Nephron (organoid): ENCODE data around the gene EHD4.

ENCODE experiments used
- H3K27ac Mint-ChIP-seq, 3 experiments: 2 replicates each; pipeline ENCODE4 v1.8.0; 2020; ENCODE audit warnings: mixed read lengths in 3 of 3, mild to moderate bottlenecking in 2 of 3, moderate library complexity in 1 of 3
- H3K27me3 Mint-ChIP-seq: 2 replicates; pipeline ENCODE4 v1.8.0; 2021; ENCODE audit warnings: low read depth, mild to moderate bottlenecking, moderate library complexity, mixed read lengths
- H3K36me3 Mint-ChIP-seq: 2 replicates; pipeline ENCODE4 v1.8.0; 2020; ENCODE audit warnings: low read depth, mixed read lengths
- H3K4me1 Mint-ChIP-seq: 2 replicates; pipeline ENCODE4 v1.8.0; 2020; ENCODE audit warnings: mixed read lengths
- H3K4me3 Mint-ChIP-seq, 3 experiments: 2 replicates each; pipeline ENCODE4 v1.8.0; 2020; ENCODE audit warnings: mild to moderate bottlenecking in 3 of 3, mixed read lengths in 3 of 3, moderate library complexity in 2 of 3
- H3K9me3 Mint-ChIP-seq: 2 replicates; pipeline ENCODE4 v1.8.0; 2020; ENCODE audit warnings: mixed read lengths
- TF ChIP-seq, protein P1 (sequence below), 3 experiments: fragments of 200-600 bp; sonication (generic); IDR thresholded peaks; one replicate each; pipeline ENCODE4 v1.5.0; 2021; ENCODE audit warnings: antibody characterized with exemption in 3 of 3; ENCODE audit not compliant: unreplicated experiment in 3 of 3

Gene EHD4

DNA sequence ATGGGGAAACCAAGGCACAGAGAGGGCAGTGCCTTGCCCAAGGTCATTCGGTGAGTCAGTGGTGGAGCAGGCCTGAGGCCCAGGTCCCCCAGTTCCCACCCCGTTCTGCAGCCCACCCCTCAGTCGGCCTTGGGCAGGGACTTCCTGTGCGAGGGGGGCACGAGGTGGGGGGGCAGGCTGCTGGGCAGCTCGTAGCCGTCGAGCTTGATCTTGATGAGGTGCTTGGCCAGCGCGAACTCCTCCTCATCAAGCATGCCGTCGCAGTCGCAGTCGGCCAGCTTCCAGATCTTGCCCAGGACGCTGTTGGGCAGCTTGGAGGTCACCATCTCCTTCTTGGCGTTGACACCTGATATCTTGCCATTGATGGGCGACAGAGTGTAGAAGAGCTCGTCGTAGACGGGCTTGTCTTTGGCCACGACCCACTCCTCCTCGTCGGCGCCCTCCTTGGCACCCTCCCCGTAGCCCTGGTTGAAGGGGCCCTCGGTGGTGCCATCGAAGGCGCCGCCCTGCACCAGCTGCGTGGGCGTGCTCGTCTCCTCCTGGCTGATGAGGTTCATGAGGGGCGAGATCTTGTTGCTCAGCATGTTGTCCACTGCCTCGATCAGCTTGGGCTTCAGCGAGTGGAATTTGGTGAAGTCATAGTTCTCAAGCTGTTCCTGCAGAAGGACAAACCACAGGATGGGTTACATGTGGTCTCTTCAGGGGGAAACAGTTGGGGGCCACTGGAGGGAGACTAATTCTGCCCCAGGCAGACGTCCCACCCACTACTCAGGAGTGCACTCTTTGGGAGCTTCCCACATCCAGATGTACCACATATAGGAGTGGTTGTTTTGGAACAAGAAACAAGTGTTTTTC lies 71.6 kb downstream of the EHD4 start:
- Mint-ChIP-seq H3K27ac (peak overlapping the region in 2 of 3 experiments; percentile 19 to 23), H3K36me3 (peaks cover 13% of the 10 kb centered on the region), H3K4me1 (peaks cover 63% of the 10 kb centered on the region), H3K4me3 (no peak overlapping the region), H3K9me3 (no peaks in the 10 kb centered on the region), H3K27me3 (peaks cover 4% of the 10 kb centered on the region)
- TF ChIP-seq, protein P1, sequence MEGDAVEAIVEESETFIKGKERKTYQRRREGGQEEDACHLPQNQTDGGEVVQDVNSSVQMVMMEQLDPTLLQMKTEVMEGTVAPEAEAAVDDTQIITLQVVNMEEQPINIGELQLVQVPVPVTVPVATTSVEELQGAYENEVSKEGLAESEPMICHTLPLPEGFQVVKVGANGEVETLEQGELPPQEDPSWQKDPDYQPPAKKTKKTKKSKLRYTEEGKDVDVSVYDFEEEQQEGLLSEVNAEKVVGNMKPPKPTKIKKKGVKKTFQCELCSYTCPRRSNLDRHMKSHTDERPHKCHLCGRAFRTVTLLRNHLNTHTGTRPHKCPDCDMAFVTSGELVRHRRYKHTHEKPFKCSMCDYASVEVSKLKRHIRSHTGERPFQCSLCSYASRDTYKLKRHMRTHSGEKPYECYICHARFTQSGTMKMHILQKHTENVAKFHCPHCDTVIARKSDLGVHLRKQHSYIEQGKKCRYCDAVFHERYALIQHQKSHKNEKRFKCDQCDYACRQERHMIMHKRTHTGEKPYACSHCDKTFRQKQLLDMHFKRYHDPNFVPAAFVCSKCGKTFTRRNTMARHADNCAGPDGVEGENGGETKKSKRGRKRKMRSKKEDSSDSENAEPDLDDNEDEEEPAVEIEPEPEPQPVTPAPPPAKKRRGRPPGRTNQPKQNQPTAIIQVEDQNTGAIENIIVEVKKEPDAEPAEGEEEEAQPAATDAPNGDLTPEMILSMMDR (IDR thresholded peaks at IDR 0.05; ENCODE audit: unreplicated experiment in 3 of 3) = no peak

DNA sequence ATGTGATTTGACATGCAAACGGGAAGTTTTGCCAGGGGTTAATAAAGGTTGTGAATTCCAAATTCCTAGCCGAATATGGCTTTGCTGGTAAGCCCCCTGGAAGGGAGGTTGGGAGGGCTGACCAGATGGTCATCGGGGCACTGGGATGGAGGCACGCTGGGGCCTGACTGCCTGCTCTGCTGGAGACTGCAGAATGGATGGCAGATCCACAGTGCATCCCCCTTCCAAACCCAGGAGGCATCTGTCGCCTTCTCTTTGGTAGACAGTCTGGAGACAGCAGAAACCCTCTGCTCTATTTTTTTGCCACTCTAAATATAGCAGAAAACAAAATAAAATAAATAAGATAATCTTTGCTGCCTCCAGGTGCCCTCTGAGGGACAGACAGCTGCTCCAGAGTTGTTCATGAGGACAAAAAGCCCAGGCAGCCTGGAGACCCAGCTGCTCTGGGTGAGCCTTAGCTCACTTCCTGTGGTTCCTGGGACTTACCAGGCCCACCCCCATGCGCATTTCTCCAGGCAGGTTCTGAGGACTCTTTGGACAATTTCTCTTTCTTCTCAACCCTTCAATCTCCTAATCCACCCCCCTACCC lies 72.4 kb downstream of the EHD4 start:
- Mint-ChIP-seq H3K4me3 (no peak overlapping the region), H3K27ac (peak overlapping the region; percentile 8 to 28 (median 15)), H3K36me3 (peaks cover 13% of the 10 kb centered on the region), H3K27me3 (peaks cover 4% of the 10 kb centered on the region), H3K4me1 (peaks cover 62% of the 10 kb centered on the region), H3K9me3 (no peaks in the 10 kb centered on the region)
- TF ChIP-seq, protein P1 (IDR thresholded peaks at IDR 0.05; ENCODE audit: unreplicated experiment in 3 of 3) = no peak

GRCh38 chr15:41897363-41897799 lies 75.0 kb downstream of the EHD4 start:
- TF ChIP-seq, protein P1 (IDR thresholded peaks at IDR 0.05; ENCODE audit: unreplicated experiment in 3 of 3) = no peak
- peak overlapping the region in 2 of 3 experiments; percentile 7 to 20 for H3K4me3 Mint-ChIP-seq
- no peaks in the 10 kb centered on the region for H3K9me3 Mint-ChIP-seq
- H3K27me3 Mint-ChIP-seq = peaks cover 4% of the 10 kb centered on the region
- H3K27ac Mint-ChIP-seq = peak overlapping the region; percentile 63 to 89 (median 78)
- H3K36me3 Mint-ChIP-seq = peaks cover 13% of the 10 kb centered on the region
- peaks cover 55% of the 10 kb centered on the region for H3K4me1 Mint-ChIP-seq

DNA sequence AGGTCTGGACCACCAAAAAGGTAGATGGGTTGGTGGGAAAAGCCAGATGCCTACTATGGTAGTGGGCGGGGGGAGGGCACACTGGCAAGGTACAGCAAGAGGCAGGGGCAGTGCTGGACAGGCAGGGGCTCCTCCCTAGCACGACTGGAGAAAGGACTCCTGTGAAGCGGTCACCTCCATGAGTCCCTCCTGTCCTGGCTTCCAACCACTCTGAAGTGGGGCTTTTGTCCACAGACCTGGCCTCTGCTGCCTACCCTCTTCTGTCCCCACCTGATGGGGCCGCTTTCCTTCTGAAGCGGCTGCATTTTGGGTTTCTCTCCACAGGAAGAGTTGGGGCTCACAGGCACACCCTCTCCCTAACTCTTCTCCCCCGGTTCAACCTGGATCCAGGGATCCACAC lies 75.8 kb downstream of the EHD4 start:
- H3K9me3 Mint-ChIP-seq = no peaks in the 10 kb centered on the region
- no peak overlapping the region for H3K4me3 Mint-ChIP-seq
- H3K27ac Mint-ChIP-seq = peak overlapping the region in 1 of 3 experiments; percentile 51
- H3K36me3 Mint-ChIP-seq = peaks cover 12% of the 10 kb centered on the region
- H3K4me1 Mint-ChIP-seq = peaks cover 57% of the 10 kb centered on the region
- TF ChIP-seq, protein P1 (IDR thresholded peaks at IDR 0.05; ENCODE audit: unreplicated experiment in 3 of 3) = no peak
- H3K27me3 Mint-ChIP-seq = peaks cover 4% of the 10 kb centered on the region

- H3K9me3 Mint-ChIP-seq = no peaks in the 10 kb centered on the region
- H3K27ac Mint-ChIP-seq = peak overlapping the region in 1 of 3 experiments; percentile 51
- no peak overlapping the region for H3K4me3 Mint-ChIP-seq
- H3K27me3 Mint-ChIP-seq = peaks cover 4% of the 10 kb centered on the region
- TF ChIP-seq, protein P1 (IDR thresholded peaks at IDR 0.05; ENCODE audit: unreplicated experiment in 3 of 3) = no peak
- peaks cover 57% of the 10 kb centered on the region for H3K4me1 Mint-ChIP-seq
- peaks cover 6% of the 10 kb centered on the region for H3K36me3 Mint-ChIP-seq
Measured at GRCh38 chr15:41895957-41896356, 76.4 kb downstream of the EHD4 start.
